ENCODE results near the gene CTDSPL.

CTDSPL gene

GRCh38 chr3:37853691-37854413, 7.8 kb upstream of the CTDSPL start:
- no peak for DNase-seq

GRCh38 chr3:37855363-37855970, 6.2 kb upstream of the CTDSPL start:
- no peak for DNase-seq

GRCh38 chr3:37856381-37856780, 5.3 kb upstream of the CTDSPL start:
- no peak for DNase-seq

- no peak for DNase-seq
Observed at GRCh38 chr3:37858742-37859141, 2.9 kb upstream of the CTDSPL start.

- no peak for DNase-seq
Observed at GRCh38 chr3:37859354-37859753, 2.3 kb upstream of the CTDSPL start.

- no peak for DNase-seq
Observed at GRCh38 chr3:37859908-37860199, 1.8 kb upstream of the CTDSPL start.

GRCh38 chr3:37862219-37862902, 681 bp downstream of the CTDSPL start:
- no peak for DNase-seq

- DNase-seq = no peak
Observed at GRCh38 chr3:37862903-37863815, 1.5 kb downstream of the CTDSPL start.

- no peak for DNase-seq
Observed at GRCh38 chr3:37863949-37864822, 2.5 kb downstream of the CTDSPL start.

- DNase-seq = no peak
Observed at GRCh38 chr3:37864904-37865303, 3.2 kb downstream of the CTDSPL start.

- DNase-seq = no peak
Observed at GRCh38 chr3:37867144-37867543, 5.5 kb downstream of the CTDSPL start.

- no peak for DNase-seq
Observed at GRCh38 chr3:37871858-37872257, 10.2 kb downstream of the CTDSPL start.

GRCh38 chr3:37872413-37873160, 10.9 kb downstream of the CTDSPL start:
- DNase-seq = no peak

GRCh38 chr3:37876279-37876678, 14.6 kb downstream of the CTDSPL start:
- DNase-seq = no peak

- no peak for DNase-seq
Observed at GRCh38 chr3:37882711-37883110, 21.0 kb downstream of the CTDSPL start.

GRCh38 chr3:37885814-37886213, 24.1 kb downstream of the CTDSPL start:
- no peak for DNase-seq

GRCh38 chr3:37886395-37886794, 24.7 kb downstream of the CTDSPL start:
- DNase-seq = no peak

GRCh38 chr3:37887062-37887461, 25.4 kb downstream of the CTDSPL start:
- no peak for DNase-seq

GRCh38 chr3:37887824-37888223, 26.1 kb downstream of the CTDSPL start:
- no peak for DNase-seq

- DNase-seq = no peak
Observed at GRCh38 chr3:37888421-37888820, 26.7 kb downstream of the CTDSPL start.

GRCh38 chr3:37890522-37890921, 28.8 kb downstream of the CTDSPL start:
- no peak for DNase-seq

- no peak for DNase-seq
Observed at GRCh38 chr3:37891227-37891626, 29.5 kb downstream of the CTDSPL start.

Measured in SIG-M5 (cell line).